Measurements from ENCODE around the gene MTARC1. TPM values are rescaled to one million over a fixed set of nuclear protein-coding genes. Genes with fewer than 3 reads are reported as not detected.
A peak's percentile ranks its signal among the peaks of the same experiment; 100 is the strongest.

Gene MTARC1
- total and polyA plus RNA-seq, 2 donors (not counting 1 experiment from before 2014, with no cell fraction given) = 0.49 to 2.9 TPM

- no peaks in the 10 kb centered on the region for H3K9me3 ChIP-seq (ENCODE audit: control extremely low read depth in 1 of 3, control insufficient read depth in 2 of 3, insufficient read depth in 1 of 3, low read length in 2 of 3)
- H3K27me3 Mint-ChIP-seq = peaks cover 37% of the 10 kb centered on the region
- 95% methylated on average over 2 of the region's 3 CpGs for WGBS (ENCODE audit: insufficient coverage)
- H3K79me2 ChIP-seq (ENCODE audit: control insufficient read depth, insufficient read depth, low read length) = no peaks in the 10 kb centered on the region
- no peak overlapping the region for H3K4me3 ChIP-seq (ENCODE audit: control extremely low read depth in 1 of 5, extremely low read depth in 1 of 5, insufficient read depth in 1 of 5, low read depth in 2 of 5, low read length in 4 of 5)
- intact Hi-C loops (cut with micrococcal nuclease) = no loop called here
- no peaks in the 10 kb centered on the region for H3K36me3 ChIP-seq (replicated peaks in 1 of 2; ENCODE audit: control extremely low read depth in 1 of 2, control insufficient read depth in 1 of 2, extremely low read depth in 1 of 2, insufficient read depth in 2 of 2, low read length in 1 of 2)
- ATAC-seq (ENCODE audit: low read depth) (no peak), DNase-seq (no peak)
- no peak overlapping the region for H3K27ac Mint-ChIP-seq
- no peak overlapping the region for H3K4me3 Mint-ChIP-seq
- no peaks in the 10 kb centered on the region for H3K9me3 Mint-ChIP-seq (ENCODE audit: insufficient read depth)
- ChIA-PET CTCF (interaction anchor here (1.1 to 5.5 kb wide), 4 partner anchors 13 to 66 kb away, joined by 4 to 25 read pairs (median 14); no protein-coding TSS in a partner anchor), POLR2A (interaction anchor here (0.6 kb wide), 1 partner anchor 1029 kb away, joined by 4 read pairs; no protein-coding TSS in a partner anchor)
- no peak overlapping the region for H2AFZ ChIP-seq (ENCODE audit: insufficient read depth, low read depth, low read length, poor library complexity, severe bottlenecking)
- H3K4me1 ChIP-seq (ENCODE audit: control insufficient read depth in 2 of 2, insufficient read depth in 2 of 2, low read length in 2 of 2) = peaks cover 16 to 20% of the 10 kb centered on the region in 2 donors
- no peak for TF ChIP-seq CTCF (IDR thresholded peaks at IDR 0.05)
- TF ChIP-seq EZH2 (IDR thresholded peaks at IDR 0.05; ENCODE audit: borderline replicate concordance, insufficient read depth, low read depth, low read length, poor library complexity, severe bottlenecking) = no peak
- H3K9ac ChIP-seq (ENCODE audit: low read length) = no peak overlapping the region
- H3K4me2 ChIP-seq (replicated peaks; ENCODE audit: low read depth, low read length, poor library complexity, severe bottlenecking) = no peak overlapping the region
- H3K27ac ChIP-seq (ENCODE audit: low read length in 2 of 2) = no peak overlapping the region
- peaks cover 24% of the 10 kb centered on the region for H3K4me1 Mint-ChIP-seq
- H4K20me1 ChIP-seq (ENCODE audit: control insufficient read depth, insufficient read depth, low read length, poor library complexity, severe bottlenecking) = no peaks in the 10 kb centered on the region
- H3K27me3 ChIP-seq (replicated peaks in 1 of 4; ENCODE audit: control extremely low read depth in 1 of 4, control insufficient read depth in 3 of 4, insufficient read depth in 4 of 4, low read length in 3 of 4) = peaks cover 0 to 40% (median 11%) of the 10 kb centered on the region in 4 experiments
Measured at GRCh38 chr1:220746851-220747250, 39.9 kb upstream of the MTARC1 start.

GRCh38 chr1:220747437-220748088, 39.1 kb upstream of the MTARC1 start:
- no peaks in the 10 kb centered on the region for H3K9me3 Mint-ChIP-seq (ENCODE audit: insufficient read depth)

More at GRCh38 chr1:220747437-220748088, 39.1 kb upstream of the MTARC1 start:
- peak overlapping the region; percentile 65 for H3K9ac ChIP-seq (ENCODE audit: low read length)
- Mint-ChIP-seq H3K27ac (peak overlapping the region; percentile 51), H3K4me3 (peak overlapping the region; percentile 92), H3K4me1 (peaks cover 24% of the 10 kb centered on the region), H3K27me3 (peaks cover 42% of the 10 kb centered on the region)
- ChIA-PET POLR2A (interaction anchor here (0.6 to 1.9 kb wide), 4 partner anchors 23 to 1029 kb away, joined by 3 to 9 read pairs (median 4); partner anchors contain the start of gene C1orf115), CTCF (interaction anchor here (1.1 to 5.5 kb wide), 4 partner anchors 14 to 67 kb away, joined by 4 to 25 read pairs (median 14); no protein-coding TSS in a partner anchor)
- no peaks in the 10 kb centered on the region for H3K79me2 ChIP-seq (ENCODE audit: control insufficient read depth, insufficient read depth, low read length)
- ATAC-seq (ENCODE audit: low read depth) (peak; percentile 22), DNase-seq (no peak)
- H4K20me1 ChIP-seq (ENCODE audit: control insufficient read depth, insufficient read depth, low read length, poor library complexity, severe bottlenecking) = no peaks in the 10 kb centered on the region
- peak overlapping the region in 4 of 5 experiments; percentile 42 to 65 (median 58) for H3K4me3 ChIP-seq (ENCODE audit: control extremely low read depth in 1 of 5, extremely low read depth in 1 of 5, insufficient read depth in 1 of 5, low read depth in 2 of 5, low read length in 4 of 5)
- H2AFZ ChIP-seq (ENCODE audit: insufficient read depth, low read depth, low read length, poor library complexity, severe bottlenecking) = peak overlapping the region; percentile 74
- peak overlapping the region; percentile 77 for H3K4me2 ChIP-seq (replicated peaks; ENCODE audit: low read depth, low read length, poor library complexity, severe bottlenecking)
- no peaks in the 10 kb centered on the region for H3K9me3 ChIP-seq (ENCODE audit: control extremely low read depth in 1 of 3, control insufficient read depth in 2 of 3, insufficient read depth in 1 of 3, low read length in 2 of 3)
- TF ChIP-seq CTCF (IDR thresholded peaks at IDR 0.05) (no peak), EZH2 (IDR thresholded peaks at IDR 0.05; ENCODE audit: borderline replicate concordance, insufficient read depth, low read depth, low read length, poor library complexity, severe bottlenecking) (no peak)
- no peaks in the 10 kb centered on the region for H3K36me3 ChIP-seq (replicated peaks in 1 of 2; ENCODE audit: control extremely low read depth in 1 of 2, control insufficient read depth in 1 of 2, extremely low read depth in 1 of 2, insufficient read depth in 2 of 2, low read length in 1 of 2)
- 39% methylated on average over 17 of the region's 18 CpGs for WGBS (ENCODE audit: insufficient coverage)
- peaks cover 16 to 20% of the 10 kb centered on the region in 2 donors for H3K4me1 ChIP-seq (ENCODE audit: control insufficient read depth in 2 of 2, insufficient read depth in 2 of 2, low read length in 2 of 2)
- intact Hi-C loops (cut with micrococcal nuclease) = loop anchor here (1.0 kb wide), 1 partner anchor 23 kb away; no protein-coding TSS in a partner anchor
- no peak overlapping the region for H3K27ac ChIP-seq (ENCODE audit: low read length in 2 of 2)
- peaks cover 0 to 34% (median 11%) of the 10 kb centered on the region in 4 experiments for H3K27me3 ChIP-seq (replicated peaks in 1 of 4; ENCODE audit: control extremely low read depth in 1 of 4, control insufficient read depth in 3 of 4, insufficient read depth in 4 of 4, low read length in 3 of 4)

Measured in B cell (primary cell).